HUES48 (cell line): ENCODE results near the gene WSCD2.

Experiments
- H3K27ac ChIP-seq: one replicate; pipeline ENCODE4 v1.7.0; 2013; ENCODE audit warnings: low read depth, low read length, inconsistent platforms
- H3K27me3 ChIP-seq: 2 replicates; pipeline ENCODE4 v1.6.1; 2013; ENCODE audit warnings: mild to moderate bottlenecking, low read length; ENCODE audit not compliant: control insufficient read depth, insufficient read depth
- H3K36me3 ChIP-seq: 2 replicates; pipeline ENCODE4 v1.6.1; 2013; ENCODE audit warnings: low read length; ENCODE audit not compliant: control insufficient read depth, insufficient read depth
- H3K4me1 ChIP-seq: 2 replicates; pipeline ENCODE4 v1.6.1; 2013; ENCODE audit warnings: mild to moderate bottlenecking, low read length; ENCODE audit not compliant: control insufficient read depth, insufficient read depth
- H3K4me3 ChIP-seq: 2 replicates; pipeline ENCODE4 v1.5.1; 2013; ENCODE audit warnings: mild to moderate bottlenecking, low read depth, low read length
- H3K9ac ChIP-seq: 2 replicates; pipeline ENCODE4 v1.6.1; 2013; ENCODE audit warnings: mild to moderate bottlenecking, low read depth, low read length, moderate library complexity
- H3K9me3 ChIP-seq: 2 replicates; pipeline ENCODE4 v1.6.1; 2013; ENCODE audit warnings: low read length; ENCODE audit not compliant: control insufficient read depth, insufficient read depth

Gene WSCD2

DNA sequence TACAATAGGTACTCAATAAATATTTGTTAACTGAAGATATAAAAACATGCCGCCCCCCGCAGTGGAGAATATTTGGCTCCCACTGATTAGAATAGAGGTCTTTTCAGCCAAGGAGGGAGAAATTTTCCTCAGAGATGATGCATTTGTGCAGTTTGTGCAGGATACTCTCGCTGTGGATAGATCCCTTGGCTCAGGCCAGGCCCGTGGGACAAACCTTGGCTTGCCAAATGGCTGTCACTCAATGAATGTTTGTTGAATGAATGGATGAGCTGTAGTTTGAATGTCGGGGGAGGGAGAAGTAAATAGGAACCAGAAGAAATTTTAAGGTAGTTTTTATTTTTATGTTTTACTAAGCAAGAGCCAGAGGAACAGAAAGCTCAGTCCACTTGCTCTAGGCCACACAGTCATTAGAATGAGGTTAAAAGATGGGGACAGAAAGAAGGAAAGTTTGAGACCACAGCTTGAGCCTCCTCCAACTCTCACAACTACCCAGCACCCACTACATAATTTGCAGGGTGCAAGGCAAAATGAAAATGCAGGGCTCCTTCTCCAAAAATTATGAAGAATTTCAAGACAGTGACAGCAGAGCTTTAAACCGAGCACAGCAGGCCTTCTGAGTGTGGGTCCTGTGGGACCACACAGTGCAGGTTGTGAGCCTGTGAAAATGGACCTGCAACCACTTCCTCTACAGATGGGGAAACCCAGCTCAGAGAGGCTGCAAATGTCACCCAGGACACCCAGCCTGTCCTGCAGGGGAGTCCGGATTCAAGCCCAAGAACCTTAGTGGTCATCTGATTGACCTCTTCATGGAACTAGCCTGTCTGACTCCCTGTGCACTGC is 51.4 kb downstream of the WSCD2 start:
- Histone ChIP-seq H3K36me3 (no peaks in the 10 kb centered on the region), H3K9ac (no peak overlapping the region), H3K27ac (no peak overlapping the region), H3K9me3 (no peaks in the 10 kb centered on the region; the same call in 1 of the 2 replicates), H3K27me3 (no peaks in the 10 kb centered on the region), H3K4me3 (no peak overlapping the region), H3K4me1 (peaks cover 16% of the 10 kb centered on the region)

DNA sequence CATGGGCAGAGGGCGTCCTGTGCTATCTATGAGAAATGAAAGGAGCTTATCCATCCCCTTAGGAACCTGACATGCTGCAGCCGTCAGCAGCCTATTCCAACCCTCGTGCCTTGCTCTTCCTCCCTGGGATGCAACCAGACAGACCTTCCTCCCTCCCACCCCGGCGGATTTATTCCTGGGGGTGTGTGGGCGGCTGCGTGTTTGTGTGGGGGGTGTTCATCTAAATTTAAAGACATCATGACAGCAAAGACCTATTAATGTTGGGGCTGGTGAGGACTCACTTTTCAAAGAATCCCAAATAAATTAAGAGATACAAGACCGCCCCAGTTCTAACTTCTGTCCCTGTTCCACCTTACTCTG is 52.0 kb downstream of the WSCD2 start:
- H3K9me3 ChIP-seq = no peaks in the 10 kb centered on the region; the same call in 1 of the 2 replicates
- no peak overlapping the region for H3K9ac ChIP-seq
- H3K27me3 ChIP-seq = no peaks in the 10 kb centered on the region
- peaks cover 15% of the 10 kb centered on the region for H3K4me1 ChIP-seq
- H3K36me3 ChIP-seq = no peaks in the 10 kb centered on the region
- H3K27ac ChIP-seq = no peak overlapping the region
- no peak overlapping the region for H3K4me3 ChIP-seq

DNA sequence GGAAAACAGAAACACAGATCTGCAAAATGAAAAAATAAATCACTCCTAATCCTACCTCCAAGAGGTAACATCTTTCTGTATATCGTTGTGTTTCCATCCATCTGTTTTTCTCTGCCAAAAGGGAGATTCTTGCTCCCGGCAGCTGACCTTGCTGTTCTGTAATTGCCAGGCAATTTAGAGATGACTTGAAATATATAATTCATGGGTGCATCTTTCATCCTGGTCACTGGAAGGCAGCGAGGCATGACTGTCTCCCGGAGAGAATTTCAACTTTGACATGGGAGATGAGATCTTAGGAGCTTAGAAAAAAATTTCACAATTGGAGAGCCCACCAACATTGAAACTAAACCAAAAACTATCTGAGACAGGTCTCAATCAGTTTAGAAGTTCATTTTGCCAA is 53.0 kb downstream of the WSCD2 start:
- Histone ChIP-seq H3K27me3 (no peaks in the 10 kb centered on the region), H3K4me1 (peaks cover 15% of the 10 kb centered on the region), H3K36me3 (no peaks in the 10 kb centered on the region), H3K27ac (no peak overlapping the region), H3K4me3 (no peak overlapping the region), H3K9ac (no peak overlapping the region), H3K9me3 (no peaks in the 10 kb centered on the region; the same call in 1 of the 2 replicates)

DNA sequence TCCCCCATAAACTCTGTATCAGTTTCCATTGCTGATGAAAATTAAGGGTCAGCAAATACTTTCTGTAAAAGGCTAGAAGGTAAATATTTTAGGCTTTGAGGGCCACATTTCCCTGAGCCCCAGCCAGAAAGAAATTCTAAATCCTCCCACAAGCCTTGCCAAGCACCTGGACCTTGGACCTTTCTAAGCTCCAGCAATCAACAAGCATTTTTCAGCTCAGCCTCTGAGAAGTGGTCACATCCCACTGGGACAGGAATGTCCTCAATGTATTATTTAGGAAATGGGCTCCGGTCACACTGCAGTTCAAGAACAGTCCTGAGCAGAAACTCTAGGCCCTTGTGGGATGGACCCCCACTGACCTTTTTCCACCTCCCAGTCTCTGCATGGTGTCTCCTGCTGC is 55.9 kb downstream of the WSCD2 start:
- H3K36me3 ChIP-seq = no peaks in the 10 kb centered on the region
- peaks cover 15% of the 10 kb centered on the region for H3K4me1 ChIP-seq
- H3K9me3 ChIP-seq = no peaks in the 10 kb centered on the region
- H3K27ac ChIP-seq = no peak overlapping the region
- H3K27me3 ChIP-seq = no peaks in the 10 kb centered on the region
- no peak overlapping the region for H3K4me3 ChIP-seq
- H3K9ac ChIP-seq = no peak overlapping the region

DNA sequence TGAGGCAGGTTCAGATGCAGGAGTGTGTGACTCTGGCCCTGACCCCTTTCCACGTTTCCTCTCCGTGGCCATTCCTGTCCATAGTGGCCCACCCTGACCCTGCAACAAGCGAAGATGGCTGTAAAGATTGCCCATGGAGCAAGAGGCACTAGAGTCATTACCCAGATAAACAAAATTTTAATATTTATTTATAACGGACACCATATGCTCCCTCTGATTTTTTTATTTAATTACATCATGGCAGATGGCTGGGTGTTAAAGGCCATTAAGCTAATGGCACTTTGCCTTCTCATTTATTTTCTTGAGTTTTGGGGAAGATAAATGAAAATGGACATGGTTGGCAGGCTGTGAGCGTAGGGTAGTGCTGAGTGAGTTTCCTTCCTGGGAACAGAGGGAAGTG is 58.7 kb downstream of the WSCD2 start:
- H3K4me1 ChIP-seq = 0 out of 2 replicates have a peak, but pooled peaks cover 2% of the 10 kb centered on the region
- no peak overlapping the region for H3K27ac ChIP-seq
- H3K9ac ChIP-seq = no peak overlapping the region
- no peaks in the 10 kb centered on the region for H3K9me3 ChIP-seq
- no peaks in the 10 kb centered on the region for H3K36me3 ChIP-seq
- H3K27me3 ChIP-seq = no peaks in the 10 kb centered on the region
- H3K4me3 ChIP-seq = no peak overlapping the region

DNA sequence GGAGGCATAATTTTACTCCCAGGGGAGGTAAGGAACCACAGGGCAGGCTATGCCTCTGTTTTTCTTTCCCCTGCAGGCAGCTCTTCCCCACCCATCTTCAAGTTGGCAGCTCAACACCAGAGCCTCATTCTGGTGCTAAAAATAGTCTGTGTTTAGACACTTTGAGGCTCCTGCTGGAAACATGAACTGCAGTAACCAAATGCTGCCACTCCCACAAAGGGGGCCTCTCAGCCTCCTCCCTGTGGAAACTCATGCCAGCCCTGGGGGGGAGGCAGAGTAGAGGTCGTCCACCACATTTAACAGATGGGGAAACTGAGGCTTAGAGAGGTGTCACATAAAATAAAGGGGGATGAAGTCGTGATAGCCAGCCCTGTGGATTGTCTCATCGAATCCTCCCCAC is 61.4 kb downstream of the WSCD2 start:
- no peaks in the 10 kb centered on the region for H3K9me3 ChIP-seq
- no peak overlapping the region for H3K27ac ChIP-seq
- H3K27me3 ChIP-seq = no peaks in the 10 kb centered on the region
- no peaks in the 10 kb centered on the region for H3K36me3 ChIP-seq
- no peak overlapping the region for H3K9ac ChIP-seq
- no peaks in the 10 kb centered on the region for H3K4me1 ChIP-seq
- H3K4me3 ChIP-seq = no peak overlapping the region

DNA sequence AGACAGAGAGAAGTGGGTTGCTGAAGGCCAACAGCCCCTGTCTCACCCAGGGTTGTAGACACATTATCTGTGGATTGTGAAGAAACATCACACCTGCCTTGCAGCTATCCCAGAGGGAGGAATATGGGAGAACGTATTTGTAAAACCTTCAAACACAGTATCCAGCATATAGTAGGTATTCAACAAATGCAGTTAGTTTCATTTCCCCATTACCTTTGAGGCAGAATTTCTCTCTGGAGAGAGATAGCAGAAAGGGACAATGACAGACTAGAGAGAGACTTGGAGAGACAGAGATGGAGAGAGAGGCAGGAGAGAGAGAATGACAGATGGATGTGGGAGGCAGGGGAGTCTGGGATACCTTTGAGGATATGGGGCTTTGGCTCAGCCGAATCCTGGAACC is 62.0 kb downstream of the WSCD2 start:
- no peaks in the 10 kb centered on the region for H3K9me3 ChIP-seq
- no peak overlapping the region for H3K4me3 ChIP-seq
- H3K36me3 ChIP-seq = no peaks in the 10 kb centered on the region
- H3K27me3 ChIP-seq = no peaks in the 10 kb centered on the region
- H3K4me1 ChIP-seq = no peaks in the 10 kb centered on the region
- no peak overlapping the region for H3K9ac ChIP-seq
- H3K27ac ChIP-seq = no peak overlapping the region

DNA sequence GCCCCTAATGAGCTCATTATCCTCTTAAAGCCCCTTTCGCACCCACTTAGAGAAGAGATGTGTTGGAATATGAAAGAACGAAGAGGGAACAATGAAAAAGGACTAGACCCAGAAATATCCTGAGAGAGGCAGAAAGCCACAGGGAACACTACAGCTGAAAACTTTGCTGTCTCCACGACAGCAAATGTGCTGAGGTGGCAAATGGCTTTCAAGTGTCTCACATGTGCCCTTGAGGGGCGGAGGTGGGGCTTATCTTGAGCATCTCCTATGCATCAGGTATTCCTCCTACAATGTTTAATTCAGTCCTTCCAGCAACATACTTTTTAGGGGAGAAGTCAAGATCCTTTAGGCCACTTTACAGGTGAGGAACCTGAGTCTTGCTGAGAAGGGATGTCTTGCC is 62.9 kb downstream of the WSCD2 start:
- Histone ChIP-seq H3K27me3 (no peaks in the 10 kb centered on the region), H3K27ac (no peak overlapping the region), H3K4me3 (no peak overlapping the region), H3K9ac (no peak overlapping the region), H3K36me3 (no peaks in the 10 kb centered on the region), H3K4me1 (no peaks in the 10 kb centered on the region), H3K9me3 (no peaks in the 10 kb centered on the region)

DNA sequence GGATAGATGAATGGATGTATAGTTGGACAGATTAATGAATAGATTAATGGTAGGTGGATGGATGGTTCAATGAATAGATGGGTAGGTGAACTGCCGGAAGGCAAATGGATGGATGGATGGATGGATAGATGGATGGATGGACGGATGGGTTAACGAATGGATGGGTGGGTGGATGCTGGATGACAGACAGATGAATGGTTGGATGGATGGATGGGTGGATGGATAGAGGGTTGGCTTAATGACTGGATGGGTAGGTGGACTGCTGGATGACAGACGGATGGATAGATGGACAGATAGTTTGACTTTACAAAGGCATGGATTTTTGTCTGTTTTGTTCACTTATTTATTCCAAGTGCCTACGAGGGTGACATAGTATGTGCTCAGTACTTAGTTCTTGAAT is 64.4 kb downstream of the WSCD2 start:
- Histone ChIP-seq H3K27me3 (no peaks in the 10 kb centered on the region), H3K9me3 (no peaks in the 10 kb centered on the region), H3K4me1 (no peaks in the 10 kb centered on the region), H3K27ac (no peak overlapping the region), H3K4me3 (no peak overlapping the region), H3K9ac (no peak overlapping the region), H3K36me3 (no peaks in the 10 kb centered on the region)

DNA sequence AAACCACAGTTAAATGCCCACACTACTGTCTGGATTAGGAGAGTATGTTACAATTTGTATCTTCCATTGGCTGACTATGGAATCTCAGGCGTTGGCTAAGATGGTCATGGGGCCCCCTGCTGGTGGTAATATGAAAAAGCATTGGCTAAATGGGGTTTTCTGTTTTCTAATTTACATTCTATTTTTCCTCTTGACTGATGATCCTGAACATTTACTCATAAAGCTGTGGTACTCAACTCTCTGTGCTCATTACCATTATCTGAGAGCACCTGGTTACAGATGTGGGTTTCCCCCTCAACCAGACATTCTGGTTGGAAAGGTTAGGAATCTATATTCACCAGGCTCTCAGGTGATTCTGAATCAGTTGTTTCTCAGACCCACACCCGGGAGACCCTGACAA is 64.8 kb downstream of the WSCD2 start:
- H3K9ac ChIP-seq = no peak overlapping the region
- H3K9me3 ChIP-seq = no peaks in the 10 kb centered on the region
- no peaks in the 10 kb centered on the region for H3K27me3 ChIP-seq
- no peak overlapping the region for H3K27ac ChIP-seq
- no peaks in the 10 kb centered on the region for H3K4me1 ChIP-seq
- H3K36me3 ChIP-seq = no peaks in the 10 kb centered on the region
- no peak overlapping the region for H3K4me3 ChIP-seq

DNA sequence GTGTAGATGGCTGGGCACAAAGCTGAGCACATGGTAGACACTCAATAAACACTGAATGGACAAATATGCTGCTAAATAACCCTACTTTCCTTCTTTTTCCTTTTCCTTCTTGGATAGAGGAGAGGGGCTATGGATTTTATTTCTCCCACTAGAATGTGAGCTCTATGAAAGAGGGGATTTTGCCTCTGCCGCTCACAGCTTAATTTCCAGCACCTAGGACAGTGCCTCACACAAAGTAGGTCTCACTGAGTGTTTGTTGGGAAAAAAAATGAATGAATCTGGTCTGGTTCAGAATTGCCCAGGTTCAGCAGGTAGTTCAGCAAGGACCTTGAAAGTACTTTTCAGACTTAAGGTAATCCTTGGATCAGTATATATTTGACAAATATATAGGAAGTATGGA is 65.5 kb downstream of the WSCD2 start:
- H3K27ac ChIP-seq = no peak overlapping the region
- H3K27me3 ChIP-seq = no peaks in the 10 kb centered on the region
- no peak overlapping the region for H3K9ac ChIP-seq
- H3K4me3 ChIP-seq = no peak overlapping the region
- H3K4me1 ChIP-seq = no peaks in the 10 kb centered on the region
- no peaks in the 10 kb centered on the region for H3K9me3 ChIP-seq
- no peaks in the 10 kb centered on the region for H3K36me3 ChIP-seq
